IPS-18c (cell line): ENCODE measurements around the gene TSHZ2.

ENCODE experiments used
- H3K4me3 ChIP-seq: 2 replicates; pipeline ENCODE4 v1.7.0; 2013; ENCODE audit warnings: low read depth, mild to moderate bottlenecking, low read length, moderate library complexity; ENCODE audit not compliant: insufficient read depth
- H3K9me3 ChIP-seq: one replicate; pipeline ENCODE4 v1.6.1; 2013; ENCODE audit warnings: mild to moderate bottlenecking, low read length, moderate library complexity; ENCODE audit not compliant: control insufficient read depth, insufficient read depth

Gene TSHZ2

GRCh38 chr20:53384392-53384791 is 412.2 kb downstream of the TSHZ2 start:
- Histone ChIP-seq H3K9me3 (peaks cover 3% of the 10 kb centered on the region), H3K4me3 (no peak overlapping the region)

GRCh38 chr20:53385941-53386767 is 414.0 kb downstream of the TSHZ2 start:
- peaks cover 3% of the 10 kb centered on the region for H3K9me3 ChIP-seq

GRCh38 chr20:53387983-53388675 is 416.0 kb downstream of the TSHZ2 start:
- H3K4me3 ChIP-seq = no peak overlapping the region
- no peaks in the 10 kb centered on the region for H3K9me3 ChIP-seq

More at GRCh38 chr20:53385941-53386767, 414.0 kb downstream of the TSHZ2 start:
- H3K4me3 ChIP-seq = no peak overlapping the region

GRCh38 chr20:53389516-53390300 is 417.6 kb downstream of the TSHZ2 start:
- Histone ChIP-seq H3K4me3 (no peak overlapping the region), H3K9me3 (no peaks in the 10 kb centered on the region)

GRCh38 chr20:53390770-53391169 is 418.6 kb downstream of the TSHZ2 start:
- no peaks in the 10 kb centered on the region for H3K9me3 ChIP-seq

GRCh38 chr20:53394433-53394832 is 422.3 kb downstream of the TSHZ2 start:
- H3K9me3 ChIP-seq = no peaks in the 10 kb centered on the region
- H3K4me3 ChIP-seq = no peak overlapping the region

More at GRCh38 chr20:53390770-53391169, 418.6 kb downstream of the TSHZ2 start:
- no peak overlapping the region for H3K4me3 ChIP-seq

GRCh38 chr20:53395188-53395923 is 423.2 kb downstream of the TSHZ2 start:
- Histone ChIP-seq H3K9me3 (no peaks in the 10 kb centered on the region), H3K4me3 (no peak overlapping the region)

- H3K9me3 ChIP-seq = no peaks in the 10 kb centered on the region
- H3K4me3 ChIP-seq = no peak overlapping the region
These were observed 426.9 kb downstream of the TSHZ2 start for GRCh38 chr20:53399083-53399482.

GRCh38 chr20:53399592-53400335 is 427.6 kb downstream of the TSHZ2 start:
- Histone ChIP-seq H3K4me3 (no peak overlapping the region), H3K9me3 (no peaks in the 10 kb centered on the region)

GRCh38 chr20:53402233-53403005 is 430.3 kb downstream of the TSHZ2 start:
- Histone ChIP-seq H3K9me3 (no peaks in the 10 kb centered on the region), H3K4me3 (no peak overlapping the region)

GRCh38 chr20:53403029-53403428 is 430.9 kb downstream of the TSHZ2 start:
- Histone ChIP-seq H3K9me3 (no peaks in the 10 kb centered on the region), H3K4me3 (no peak overlapping the region)

GRCh38 chr20:53405139-53405538 is 433.0 kb downstream of the TSHZ2 start:
- H3K9me3 ChIP-seq = no peaks in the 10 kb centered on the region
- no peak overlapping the region for H3K4me3 ChIP-seq

- H3K9me3 ChIP-seq = no peaks in the 10 kb centered on the region
- no peak overlapping the region for H3K4me3 ChIP-seq
These were observed 434.4 kb downstream of the TSHZ2 start for GRCh38 chr20:53406580-53406979.

GRCh38 chr20:53408691-53409446 is 436.7 kb downstream of the TSHZ2 start:
- peaks cover 2% of the 10 kb centered on the region for H3K9me3 ChIP-seq
- no peak overlapping the region for H3K4me3 ChIP-seq

- Histone ChIP-seq H3K4me3 (no peak overlapping the region), H3K9me3 (peaks cover 2% of the 10 kb centered on the region)
These were observed 437.2 kb downstream of the TSHZ2 start for GRCh38 chr20:53409447-53409717.
